ENCODE data around the gene PLEKHM3.

PLEKHM3 gene

DNA sequence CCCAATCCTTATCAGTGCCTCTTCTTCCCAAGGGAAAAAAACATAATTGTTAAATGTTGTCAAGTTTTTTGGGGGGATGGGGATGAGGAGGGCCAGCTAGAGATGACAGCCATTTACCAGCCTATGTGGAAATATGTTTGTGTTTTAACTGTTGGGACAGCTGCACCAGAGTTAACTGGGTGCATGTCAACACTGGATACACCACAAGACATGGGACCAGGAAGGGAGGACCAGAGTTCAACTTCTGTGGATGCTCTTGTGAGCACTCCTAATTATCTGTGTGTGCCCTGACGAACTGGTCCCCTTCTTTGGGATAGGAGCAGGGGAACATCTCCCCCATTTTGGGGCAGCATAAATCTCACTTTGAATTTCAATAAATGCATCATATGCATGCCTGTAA lies 189.5 kb downstream of the PLEKHM3 start:
- DNase-seq (ENCODE audit: low read depth in 1 of 2, low spot score in 1 of 2): no peak
- in situ Hi-C loops (cut with HindIII; ENCODE audit: low pct_unique_long_range_greater_than_20kb, low sequenced_read_pairs): no loop called here

DNA sequence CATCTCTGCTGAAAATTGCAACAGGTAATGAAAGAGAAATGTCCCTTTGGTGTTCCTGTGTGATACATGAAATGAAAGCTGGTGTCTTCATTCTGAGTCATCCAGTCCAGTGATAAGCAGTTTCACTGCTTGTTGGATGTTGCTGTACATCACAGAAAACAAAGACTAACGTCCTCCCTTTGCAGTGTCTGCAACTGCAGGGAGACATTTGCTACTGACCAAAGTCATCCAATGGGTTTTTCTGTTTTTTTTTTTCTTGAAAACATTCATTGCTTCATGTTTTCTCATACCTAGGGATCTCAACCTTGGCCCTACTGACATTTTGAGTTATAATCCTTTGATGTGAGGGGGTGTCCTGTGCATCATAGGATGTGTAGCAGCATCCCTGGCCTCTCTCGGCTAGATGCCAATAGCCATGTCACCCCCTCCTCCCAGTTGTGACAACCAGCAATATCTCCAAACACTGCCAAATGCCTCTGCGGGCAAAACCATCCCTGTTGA lies 192.0 kb downstream of the PLEKHM3 start:
- no peak for DNase-seq (ENCODE audit: low read depth in 1 of 2, low spot score in 1 of 2)
- in situ Hi-C loops (cut with HindIII; ENCODE audit: low pct_unique_long_range_greater_than_20kb, low sequenced_read_pairs): no loop called here

More for the DNA sequence above, 189.5 kb downstream of the PLEKHM3 start:
- TF ChIP-seq JUND (IDR thresholded peaks at IDR 0.05; ENCODE audit: low read depth): no peak

DNA sequence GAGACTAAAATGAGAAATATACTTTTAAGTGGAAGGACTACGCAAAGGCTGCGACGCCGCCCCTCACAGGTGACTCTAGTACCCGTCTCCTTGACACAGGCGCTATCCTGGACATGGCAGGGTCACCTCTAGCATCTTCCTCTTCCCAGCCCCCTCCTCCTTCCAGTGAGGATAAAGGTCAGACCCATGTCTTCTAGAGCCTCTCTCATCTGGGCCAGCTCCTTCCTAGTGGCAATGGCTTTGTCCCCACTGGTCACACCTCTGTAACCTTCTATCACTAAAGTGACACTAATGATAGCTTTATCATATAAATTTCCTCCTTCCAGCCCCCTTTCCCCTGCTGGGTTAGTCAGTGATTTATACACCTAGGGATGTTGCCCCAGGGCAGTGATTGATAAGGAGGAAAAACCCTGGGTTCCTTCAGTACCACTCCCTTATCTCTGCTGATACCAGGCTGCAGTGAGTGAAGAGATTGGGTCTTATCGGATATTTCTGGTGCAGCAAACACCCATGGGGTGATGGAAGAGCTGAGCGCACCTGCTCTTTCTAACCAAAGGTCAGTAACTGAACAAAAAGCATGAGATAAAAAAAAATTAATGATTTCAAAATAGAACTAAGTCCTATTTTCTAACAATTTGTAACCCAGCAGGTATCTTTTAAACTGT lies 193.6 kb downstream of the PLEKHM3 start:
- DNase-seq (ENCODE audit: low read depth in 1 of 2, low spot score in 1 of 2): no peak
- TF ChIP-seq JUND (IDR thresholded peaks at IDR 0.05; ENCODE audit: low read depth): no peak
- in situ Hi-C loops (cut with HindIII; ENCODE audit: low pct_unique_long_range_greater_than_20kb, low sequenced_read_pairs): no loop called here

More for the DNA sequence above, 192.0 kb downstream of the PLEKHM3 start:
- no peak for TF ChIP-seq JUND (IDR thresholded peaks at IDR 0.05; ENCODE audit: low read depth)

DNA sequence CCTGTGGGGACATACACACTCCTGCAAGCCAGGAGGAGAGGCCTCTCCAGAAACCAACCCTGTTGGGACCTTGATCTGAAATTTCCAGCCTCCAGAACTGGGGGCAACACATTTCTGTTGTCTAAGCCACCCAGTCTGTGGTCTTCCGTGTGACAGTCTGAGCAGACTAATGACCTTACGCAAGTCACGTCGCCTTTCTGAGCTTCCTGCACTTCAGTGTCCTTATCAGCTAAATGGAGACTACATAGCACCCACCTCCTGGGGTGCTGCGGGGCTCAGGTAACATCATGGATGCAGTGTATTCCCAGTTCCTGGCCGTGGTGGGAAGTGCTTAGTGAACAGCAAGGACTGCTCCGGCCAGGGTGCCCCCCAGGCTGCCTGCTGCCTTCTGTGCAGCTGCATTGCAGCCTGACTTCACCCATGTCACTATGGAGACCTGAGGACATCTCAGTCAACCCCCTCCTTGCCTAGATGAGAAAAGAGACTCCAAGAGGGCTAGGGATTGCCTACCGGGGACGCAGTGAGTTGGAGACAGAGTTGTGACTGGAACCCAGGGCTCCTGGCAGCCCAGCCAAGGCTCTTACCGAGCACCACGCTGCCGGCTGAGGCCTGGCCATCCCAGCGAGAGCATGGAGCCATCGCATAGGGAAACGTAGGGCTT lies 194.4 kb downstream of the PLEKHM3 start:
- no peak for TF ChIP-seq JUND (IDR thresholded peaks at IDR 0.05; ENCODE audit: low read depth)
- in situ Hi-C loops (cut with HindIII; ENCODE audit: low pct_unique_long_range_greater_than_20kb, low sequenced_read_pairs): no loop called here
- DNase-seq (ENCODE audit: low read depth in 1 of 2, low spot score in 1 of 2): no peak

DNA sequence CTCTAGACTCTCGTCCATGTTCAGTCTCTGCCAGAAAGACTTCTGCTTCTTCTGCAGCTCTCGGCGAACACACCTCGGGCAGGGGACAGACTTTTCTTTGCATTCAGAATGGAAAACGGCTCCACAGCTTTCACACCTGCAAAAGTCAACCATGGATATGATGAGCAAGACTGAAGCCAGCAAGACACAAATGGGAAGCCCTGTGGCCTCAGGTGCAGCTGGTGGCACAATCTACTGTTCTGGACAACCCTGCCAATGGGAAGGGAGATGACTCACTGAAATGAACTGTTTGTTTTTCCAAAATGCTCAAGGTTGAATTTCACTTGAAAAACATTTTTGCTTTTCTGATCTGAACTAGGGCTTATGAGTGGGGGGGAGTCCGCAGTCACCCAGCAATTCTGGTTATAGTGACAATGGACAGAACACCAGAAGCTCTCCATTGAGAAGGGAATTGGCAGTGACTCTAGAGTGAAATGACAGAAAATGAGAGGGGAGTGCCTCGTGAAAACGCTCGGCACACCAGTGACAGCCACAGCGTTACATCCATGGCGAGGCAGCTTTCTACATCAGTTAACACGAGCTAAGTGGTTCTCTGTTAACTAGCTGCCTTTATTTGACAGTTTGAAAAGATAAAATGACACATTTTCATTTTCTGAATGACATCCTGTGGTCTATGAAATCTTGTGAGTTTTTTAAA lies 196.8 kb downstream of the PLEKHM3 start:
- in situ Hi-C loops (cut with HindIII; ENCODE audit: low pct_unique_long_range_greater_than_20kb, low sequenced_read_pairs): no loop called here
- DNase-seq (ENCODE audit: low read depth in 1 of 2, low spot score in 1 of 2): peak in 1 of 2 experiments; percentile 20
- TF ChIP-seq JUND (IDR thresholded peaks at IDR 0.05; ENCODE audit: low read depth): no peak

DNA sequence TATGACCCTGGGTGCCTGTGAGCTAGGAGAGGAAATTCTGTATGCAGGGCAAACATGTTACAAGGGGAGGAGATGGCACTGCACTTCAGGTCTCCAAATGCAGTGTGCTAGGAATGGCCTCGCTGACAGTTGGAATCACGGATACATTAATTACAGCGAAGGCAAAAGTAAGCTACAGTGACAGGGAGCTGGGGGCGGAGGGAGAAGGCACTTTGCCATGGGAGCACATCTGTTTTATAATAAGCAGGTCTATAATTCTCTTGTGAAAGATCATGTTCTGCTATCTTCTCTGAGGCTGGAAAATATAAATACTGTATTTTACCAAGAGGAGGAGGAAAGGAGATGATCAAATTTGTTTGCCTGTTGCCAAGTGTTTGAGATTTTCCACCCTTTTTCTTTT lies 199.3 kb downstream of the PLEKHM3 start:
- TF ChIP-seq JUND (IDR thresholded peaks at IDR 0.05; ENCODE audit: low read depth): no peak
- in situ Hi-C loops (cut with HindIII; ENCODE audit: low pct_unique_long_range_greater_than_20kb, low sequenced_read_pairs): no loop called here
- no peak for DNase-seq (ENCODE audit: low read depth in 1 of 2, low spot score in 1 of 2)

DNA sequence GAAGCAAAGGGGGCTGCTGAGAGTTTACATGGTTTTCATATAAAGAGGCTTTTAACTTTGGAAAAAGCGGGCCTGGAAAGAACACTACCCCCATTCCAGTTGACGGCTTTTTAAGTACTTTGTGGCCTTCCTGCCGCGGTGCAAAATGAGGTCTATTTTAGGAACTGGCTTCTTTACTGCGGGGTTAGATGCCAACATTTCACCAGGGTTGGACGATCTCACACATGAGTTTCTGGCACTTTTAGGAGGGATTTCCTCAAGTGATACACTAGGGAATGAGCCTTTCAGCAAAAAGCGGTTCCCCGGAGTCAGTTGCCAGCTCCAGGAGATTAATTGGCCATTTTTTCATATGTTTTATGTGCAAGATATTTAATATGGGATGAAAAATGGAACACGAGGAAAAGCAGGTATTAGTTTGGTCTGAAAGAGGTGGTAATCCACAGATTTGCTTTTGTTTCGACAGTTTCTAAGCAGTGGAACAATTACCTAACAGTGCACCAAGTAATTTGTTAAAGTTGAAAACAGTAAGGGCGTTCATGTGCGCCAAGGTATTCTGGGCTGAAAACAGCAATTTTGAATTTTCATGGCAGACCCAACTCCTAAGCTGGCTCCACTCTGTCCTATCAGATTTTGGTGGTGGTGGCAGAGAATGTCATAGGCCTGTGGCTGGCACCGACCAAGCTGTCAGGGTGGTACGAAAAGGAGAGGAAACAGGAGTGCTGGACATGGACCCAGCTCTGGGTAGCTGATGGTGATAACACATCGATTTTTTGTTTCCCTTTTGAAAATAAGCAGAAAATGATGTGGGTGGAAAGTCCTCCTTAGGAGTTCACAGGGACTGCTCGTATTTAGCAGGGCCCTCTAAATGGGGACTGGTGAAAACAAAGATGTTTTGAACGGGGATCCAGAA lies 200.0 kb downstream of the PLEKHM3 start:
- DNase-seq (ENCODE audit: low read depth in 1 of 2, low spot score in 1 of 2): no peak
- TF ChIP-seq JUND (IDR thresholded peaks at IDR 0.05; ENCODE audit: low read depth): no peak
- in situ Hi-C loops (cut with HindIII; ENCODE audit: low pct_unique_long_range_greater_than_20kb, low sequenced_read_pairs): no loop called here

DNA sequence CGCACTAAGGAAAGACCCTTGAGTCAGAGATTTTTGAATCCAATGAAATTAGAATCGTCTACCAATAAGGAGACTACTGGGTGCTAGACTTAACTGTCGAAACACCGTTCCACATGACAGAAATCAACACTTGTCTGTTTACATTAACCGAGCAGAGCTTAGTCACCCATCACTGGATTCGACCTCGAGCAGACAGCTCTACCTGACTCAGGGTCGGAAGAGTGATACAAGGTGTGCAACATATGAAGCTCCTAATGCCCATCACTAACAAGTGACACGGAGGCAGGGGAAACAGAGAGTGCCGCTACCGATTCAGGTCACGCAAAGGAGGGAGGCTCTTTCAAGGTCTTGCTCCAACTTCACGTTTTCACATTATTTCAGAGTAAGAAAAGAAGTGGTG lies 201.5 kb downstream of the PLEKHM3 start:
- in situ Hi-C loops (cut with HindIII; ENCODE audit: low pct_unique_long_range_greater_than_20kb, low sequenced_read_pairs): no loop called here
- no peak for TF ChIP-seq JUND (IDR thresholded peaks at IDR 0.05; ENCODE audit: low read depth)
- no peak for DNase-seq (ENCODE audit: low read depth in 1 of 2, low spot score in 1 of 2)

DNA sequence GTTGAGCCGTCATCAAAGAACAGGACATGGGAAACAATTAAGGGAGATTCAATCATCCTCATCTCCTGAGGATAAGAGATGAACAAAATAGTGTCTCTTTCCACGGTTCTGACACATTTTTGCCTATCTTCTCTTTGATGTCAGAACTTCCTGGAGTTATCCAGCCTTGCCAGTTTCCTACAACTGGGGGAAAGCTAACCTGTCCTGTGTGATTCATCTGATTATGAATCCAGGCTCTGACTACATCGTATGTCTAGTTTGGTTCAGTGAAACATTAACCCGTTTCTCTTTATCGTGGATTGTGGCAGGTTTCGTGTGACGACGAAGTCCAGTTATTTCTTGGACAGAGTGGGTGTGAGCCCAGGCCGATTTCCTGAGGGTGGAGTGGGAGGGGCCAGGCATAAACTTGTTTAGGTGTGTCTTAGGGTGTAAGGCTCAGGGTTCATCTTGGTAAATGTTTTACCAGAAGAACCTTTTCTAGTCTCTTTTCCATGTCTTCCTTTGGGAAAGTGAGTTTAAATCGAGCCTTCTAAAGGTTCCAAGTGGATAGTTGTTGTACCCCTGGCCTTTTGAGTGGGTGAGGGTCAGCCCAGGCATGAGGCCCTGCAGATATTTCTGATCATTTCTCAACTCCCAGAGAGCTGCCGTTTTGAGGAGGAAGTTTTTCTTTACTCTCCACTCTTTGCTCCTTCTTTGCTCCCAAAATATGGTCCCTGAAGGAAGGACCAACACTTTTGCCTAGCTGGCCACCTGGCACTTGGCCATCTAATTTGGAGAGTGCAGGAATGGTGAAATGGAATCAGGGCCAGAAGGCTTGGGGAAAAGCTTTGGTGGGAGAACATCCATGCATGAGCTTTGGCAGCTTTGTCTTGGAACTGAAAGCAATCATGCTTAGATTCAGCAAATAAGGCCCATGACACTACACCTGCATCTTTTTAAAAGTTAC lies 205.2 kb downstream of the PLEKHM3 start:
- DNase-seq (ENCODE audit: low read depth in 1 of 2, low spot score in 1 of 2): no peak
- in situ Hi-C loops (cut with HindIII; ENCODE audit: low pct_unique_long_range_greater_than_20kb, low sequenced_read_pairs): no loop called here
- no peak for TF ChIP-seq JUND (IDR thresholded peaks at IDR 0.05; ENCODE audit: low read depth)

DNA sequence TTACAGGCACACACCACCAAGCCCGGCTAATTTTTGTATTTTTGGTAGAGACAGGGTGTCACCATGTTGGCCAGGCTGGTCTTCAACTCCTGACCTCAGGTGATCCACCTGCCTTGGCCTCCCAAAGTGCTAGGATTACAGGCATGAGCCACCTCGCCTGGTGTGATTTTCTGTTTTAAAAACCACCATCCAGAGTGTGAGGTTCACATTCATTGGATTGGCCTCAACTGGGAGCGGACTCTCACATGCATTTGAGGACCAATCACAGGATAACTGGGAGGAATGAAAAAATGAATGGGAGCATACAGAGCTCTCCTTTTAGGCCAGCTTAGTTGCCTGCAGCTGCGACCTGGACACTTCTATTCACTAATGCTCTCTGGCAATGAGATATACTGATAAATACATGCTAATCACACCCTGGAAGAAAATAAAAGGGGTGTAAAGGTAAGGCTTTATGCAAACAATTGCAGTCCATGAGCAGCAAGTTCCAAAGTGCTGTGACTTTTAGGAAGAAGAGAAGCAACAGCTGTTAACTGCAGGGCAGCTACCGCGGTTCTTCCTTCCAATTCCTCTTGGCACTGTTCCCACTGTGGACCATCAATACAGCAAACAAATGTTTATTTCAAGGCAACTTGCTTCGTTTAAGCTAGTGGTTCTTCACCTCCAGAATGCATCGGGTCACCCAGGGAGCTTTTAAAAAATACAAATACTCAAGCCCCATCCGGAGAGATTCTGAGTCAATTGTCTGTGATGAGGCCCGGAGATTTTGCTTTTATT lies 206.1 kb downstream of the PLEKHM3 start:
- no peak for DNase-seq (ENCODE audit: low read depth in 1 of 2, low spot score in 1 of 2)
- TF ChIP-seq JUND (IDR thresholded peaks at IDR 0.05; ENCODE audit: low read depth): no peak
- in situ Hi-C loops (cut with HindIII; ENCODE audit: low pct_unique_long_range_greater_than_20kb, low sequenced_read_pairs): no loop called here

DNA sequence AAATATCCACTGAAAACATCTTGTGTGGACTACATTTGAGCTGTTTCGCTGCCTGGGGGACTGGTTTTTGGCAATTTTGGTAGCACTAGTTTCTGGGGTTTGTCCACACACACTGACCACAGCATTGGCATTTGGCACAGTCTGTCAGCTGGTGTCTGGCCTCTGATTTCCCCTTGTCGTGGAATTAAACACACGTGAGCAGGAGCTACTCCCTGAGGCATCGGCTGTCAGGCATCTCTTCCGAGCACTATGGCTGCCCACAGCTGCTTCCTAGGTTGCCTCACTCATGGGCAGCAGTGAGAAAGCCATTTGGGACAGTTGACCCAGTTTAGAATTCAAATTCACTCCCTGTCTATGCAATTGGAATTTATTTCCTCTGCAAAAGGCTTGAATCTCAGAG lies 208.8 kb downstream of the PLEKHM3 start:
- TF ChIP-seq JUND (IDR thresholded peaks at IDR 0.05; ENCODE audit: low read depth): no peak
- no peak for DNase-seq (ENCODE audit: low read depth in 1 of 2, low spot score in 1 of 2)
- in situ Hi-C loops (cut with HindIII; ENCODE audit: low pct_unique_long_range_greater_than_20kb, low sequenced_read_pairs): no loop called here
